Right atrium auricular region (tissue), 2 donors: Measurements from ENCODE around the gene DYRK1A. TPM values are rescaled to one million over a fixed set of nuclear protein-coding genes. Genes with fewer than 3 reads are reported as not detected.
"Not testable (repeated sequence)": the region's sequence is repeated elsewhere in the genome, so short reads cannot be mapped to it uniquely, and the experiment has no call there.

Experiments used
- DNase-seq: peaks from one replicate; pipeline ENCODE4 v3.0.0-alpha.2; 2019; ENCODE audit warnings: low spot score
- H3K27ac ChIP-seq, 2 donors: fragments of 200-600 bp; sonication (generic); 1 replicate in 1 of 2; 2 replicates in 1 of 2; pipeline ENCODE4 v1.5.1; 2016 to 2019
- H3K27me3 ChIP-seq, 2 donors: fragments of 200-600 bp; sonication (generic); one replicate each; pipeline versions ENCODE4 v1.5.1 to v1.6.0; 2017 to 2019
- H3K36me3 ChIP-seq: fragments of 200-600 bp; sonication (generic); one replicate; pipeline ENCODE4 v1.5.1; 2016
- H3K4me1 ChIP-seq, 2 donors: fragments of 200-600 bp; sonication (generic); one replicate each; pipeline versions ENCODE4 v1.5.1 to v1.6.0; 2017 to 2019
- H3K4me3 ChIP-seq, 2 donors: fragments of 200-600 bp; sonication (generic); 1 replicate in 1 of 2; 2 replicates in 1 of 2; pipeline ENCODE4 v1.5.1; 2017 to 2019; ENCODE audit warnings: mild to moderate bottlenecking in 1 of 2, moderate library complexity in 1 of 2
- H3K9me3 ChIP-seq, 2 donors: fragments of 200-600 bp; sonication (generic); one replicate each; pipeline ENCODE4 v1.5.1; 2019
- CTCF ChIP-seq, 2 donors: fragments of 200-600 bp; sonication (generic); IDR thresholded peaks; one replicate each; pipeline ENCODE4 v1.5.1; 2019; ENCODE audit warnings: antibody characterized with exemption in 2 of 2
- total RNA-seq, 2 donors: library from RNA; depleted of rRNA; stranded (reverse); fragments of >200 nt; gene quantifications; one replicate each; pipeline ENCODE4 v1.1.0, GENCODE V29; 2016

Gene DYRK1A
- 10 to 100 TPM; 69.3 to 94.7 TPM for total RNA-seq

GRCh38 chr21:37366482-37367316, at the start of gene DYRK1A:
Gene DYRK1A, plus strand, starts transcription at chr21:37366773. Its CDS starts 53,602 bp downstream, at chr21:37420375.
- Histone ChIP-seq H3K9me3 (no peaks in the 10 kb centered on the region), H3K27me3 (no peaks in the 10 kb centered on the region), H3K4me3 (peak within 1 kb of the TSS; percentile 81 to 90), H3K27ac (peak within 1 kb of the TSS; percentile 99 to 100), H3K4me1 (peaks cover 0 to 39% of the 10 kb centered on the region in 2 donors), H3K36me3 (no peaks in the 10 kb centered on the region)
- peak; percentile 98 for DNase-seq
- TF ChIP-seq CTCF (IDR thresholded peaks at IDR 0.05), result no peak

GRCh38 chr21:37319551-37319950, 47.0 kb upstream of the DYRK1A start:
- H3K27ac ChIP-seq, result no peak overlapping the region
- H3K4me3 ChIP-seq, result no peak overlapping the region
- H3K4me1 ChIP-seq, result no peaks in the 10 kb centered on the region
- TF ChIP-seq CTCF (IDR thresholded peaks at IDR 0.05), result no peak
- no peak for DNase-seq
- peaks cover 0 to 23% of the 10 kb centered on the region in 2 donors for H3K9me3 ChIP-seq
- H3K36me3 ChIP-seq, result no peaks in the 10 kb centered on the region
- H3K27me3 ChIP-seq, result no peaks in the 10 kb centered on the region

GRCh38 chr21:37322084-37322483, 44.5 kb upstream of the DYRK1A start:
- Histone ChIP-seq H3K36me3 (no peaks in the 10 kb centered on the region), H3K27ac (no peak overlapping the region), H3K4me1 (no peaks in the 10 kb centered on the region), H3K4me3 (no peak overlapping the region), H3K27me3 (no peaks in the 10 kb centered on the region), H3K9me3 (peaks cover 0 to 9% of the 10 kb centered on the region in 2 donors)
- no peak for TF ChIP-seq CTCF (IDR thresholded peaks at IDR 0.05)
- no peak for DNase-seq

- no peak for DNase-seq
- Histone ChIP-seq H3K36me3 (no peaks in the 10 kb centered on the region), H3K4me1 (no peaks in the 10 kb centered on the region), H3K27me3 (no peaks in the 10 kb centered on the region), H3K4me3 (no peak overlapping the region), H3K9me3 (no peaks in the 10 kb centered on the region), H3K27ac (no peak overlapping the region)
- TF ChIP-seq CTCF (IDR thresholded peaks at IDR 0.05), result no peak
Measured at GRCh38 chr21:37324558-37324957, 42.0 kb upstream of the DYRK1A start.

- H3K27me3 ChIP-seq, DNase-seq, H3K27ac ChIP-seq, H3K4me1 ChIP-seq, H3K36me3 ChIP-seq, H3K9me3 ChIP-seq, H3K4me3 ChIP-seq: not testable (repeated sequence)
Measured at GRCh38 chr21:37328147-37328546, 38.4 kb upstream of the DYRK1A start.

- no peak for DNase-seq
- no peak for TF ChIP-seq CTCF (IDR thresholded peaks at IDR 0.05)
- Histone ChIP-seq H3K36me3 (no peaks in the 10 kb centered on the region), H3K27ac (no peak overlapping the region), H3K9me3 (no peaks in the 10 kb centered on the region), H3K4me1 (no peaks in the 10 kb centered on the region), H3K4me3 (no peak overlapping the region), H3K27me3 (no peaks in the 10 kb centered on the region)
Measured at GRCh38 chr21:37331411-37331810, 35.2 kb upstream of the DYRK1A start.
